Measurements from ENCODE around the gene USP47. TPM values are rescaled to one million over a fixed set of nuclear protein-coding genes. Genes with fewer than 3 reads are reported as not detected.

The USP47 gene
- total RNA-seq, 1 donor from 2014 or later = 21.3 TPM

- TF ChIP-seq, protein P1, sequence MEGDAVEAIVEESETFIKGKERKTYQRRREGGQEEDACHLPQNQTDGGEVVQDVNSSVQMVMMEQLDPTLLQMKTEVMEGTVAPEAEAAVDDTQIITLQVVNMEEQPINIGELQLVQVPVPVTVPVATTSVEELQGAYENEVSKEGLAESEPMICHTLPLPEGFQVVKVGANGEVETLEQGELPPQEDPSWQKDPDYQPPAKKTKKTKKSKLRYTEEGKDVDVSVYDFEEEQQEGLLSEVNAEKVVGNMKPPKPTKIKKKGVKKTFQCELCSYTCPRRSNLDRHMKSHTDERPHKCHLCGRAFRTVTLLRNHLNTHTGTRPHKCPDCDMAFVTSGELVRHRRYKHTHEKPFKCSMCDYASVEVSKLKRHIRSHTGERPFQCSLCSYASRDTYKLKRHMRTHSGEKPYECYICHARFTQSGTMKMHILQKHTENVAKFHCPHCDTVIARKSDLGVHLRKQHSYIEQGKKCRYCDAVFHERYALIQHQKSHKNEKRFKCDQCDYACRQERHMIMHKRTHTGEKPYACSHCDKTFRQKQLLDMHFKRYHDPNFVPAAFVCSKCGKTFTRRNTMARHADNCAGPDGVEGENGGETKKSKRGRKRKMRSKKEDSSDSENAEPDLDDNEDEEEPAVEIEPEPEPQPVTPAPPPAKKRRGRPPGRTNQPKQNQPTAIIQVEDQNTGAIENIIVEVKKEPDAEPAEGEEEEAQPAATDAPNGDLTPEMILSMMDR (conservative IDR thresholded peaks at IDR 0.05; ENCODE audit: low read depth, low read length) = no peak
- no peak overlapping the region for H3K4me3 ChIP-seq (ENCODE audit: low read depth, low read length)
- DNase-seq (ENCODE audit: low read depth) = no peak
Measured at GRCh38 chr11:11958403-11959231, 116.8 kb downstream of the USP47 start.

DNA sequence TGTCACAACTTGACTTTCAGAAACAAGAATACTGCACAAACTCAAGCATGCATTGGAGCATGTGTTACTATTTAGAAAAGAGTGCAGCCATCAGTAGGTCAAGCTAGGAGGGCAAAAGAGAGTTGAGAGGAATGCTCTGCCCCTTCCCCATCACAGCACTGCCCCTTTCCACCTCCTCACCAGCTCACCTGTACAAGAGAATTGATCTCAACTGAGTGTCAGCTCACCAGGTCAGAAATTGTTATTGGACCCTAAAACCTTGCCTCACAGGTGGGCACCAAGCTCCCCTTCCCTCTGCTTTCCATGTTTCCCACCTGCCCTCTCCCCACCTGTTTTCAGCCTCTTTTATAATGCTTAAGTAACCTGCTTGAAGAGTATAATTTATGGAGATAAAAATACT lies 117.8 kb downstream of the USP47 start:
- H3K4me3 ChIP-seq (ENCODE audit: low read depth, low read length) = no peak overlapping the region
- TF ChIP-seq, protein P1 (conservative IDR thresholded peaks at IDR 0.05; ENCODE audit: low read depth, low read length) = no peak
- no peak for DNase-seq (ENCODE audit: low read depth)

- no peak overlapping the region for H3K4me3 ChIP-seq (ENCODE audit: low read depth, low read length)
- TF ChIP-seq, protein P1 (conservative IDR thresholded peaks at IDR 0.05; ENCODE audit: low read depth, low read length) = no peak
- no peak for DNase-seq (ENCODE audit: low read depth)
Measured at GRCh38 chr11:11960687-11961086, 118.9 kb downstream of the USP47 start.

GRCh38 chr11:11961399-11962028 lies 119.7 kb downstream of the USP47 start:
- H3K4me3 ChIP-seq (ENCODE audit: low read depth, low read length) = no peak overlapping the region
- no peak for DNase-seq (ENCODE audit: low read depth)
- TF ChIP-seq, protein P1 (conservative IDR thresholded peaks at IDR 0.05; ENCODE audit: low read depth, low read length) = no peak

GRCh38 chr11:11963067-11963466 lies 121.3 kb downstream of the USP47 start:
- DNase-seq (ENCODE audit: low read depth) = no peak
- TF ChIP-seq, protein P1 (conservative IDR thresholded peaks at IDR 0.05; ENCODE audit: low read depth, low read length) = no peak
- H3K4me3 ChIP-seq (ENCODE audit: low read depth, low read length) = no peak overlapping the region

GRCh38 chr11:11963842-11964773 lies 122.3 kb downstream of the USP47 start:
- H3K4me3 ChIP-seq (ENCODE audit: low read depth, low read length) = no peak overlapping the region
- DNase-seq (ENCODE audit: low read depth) = no peak
- TF ChIP-seq, protein P1 (conservative IDR thresholded peaks at IDR 0.05; ENCODE audit: low read depth, low read length) = no peak
